Mucosa of rectum (tissue), 2 donors: ENCODE data around the gene SHANK1.

ENCODE experiments used
- H3K27ac ChIP-seq, 2 donors: one replicate each; pipeline ENCODE4 v1.7.0; 2013; ENCODE audit warnings: inconsistent platforms in 2 of 2, low read depth in 2 of 2, low read length in 2 of 2
- H3K27me3 ChIP-seq, 2 donors: one replicate each; pipeline ENCODE4 v1.7.0; 2013; ENCODE audit warnings: low read length in 2 of 2; ENCODE audit not compliant: control insufficient read depth in 2 of 2, insufficient read depth in 2 of 2
- H3K36me3 ChIP-seq, 2 donors: one replicate each; pipeline ENCODE4 v1.7.0; 2013; ENCODE audit warnings: low read length in 2 of 2; ENCODE audit not compliant: control insufficient read depth in 2 of 2, insufficient read depth in 2 of 2
- H3K4me1 ChIP-seq, 2 donors: one replicate each; pipeline ENCODE4 v1.7.0; 2013; ENCODE audit warnings: low read length in 2 of 2, mild to moderate bottlenecking in 1 of 2; ENCODE audit not compliant: control insufficient read depth in 2 of 2, insufficient read depth in 2 of 2
- H3K4me3 ChIP-seq, 2 donors: one replicate each; pipeline ENCODE4 v1.7.0; 2013; ENCODE audit warnings: low read length in 2 of 2
- H3K9ac ChIP-seq, 2 donors: one replicate each; pipeline ENCODE4 v1.7.0; 2013; ENCODE audit warnings: low read length in 2 of 2, low read depth in 1 of 2, mild to moderate bottlenecking in 1 of 2
- H3K9me3 ChIP-seq, 2 donors: one replicate each; pipeline ENCODE4 v1.7.0; 2013; ENCODE audit warnings: low read length in 2 of 2; ENCODE audit not compliant: control insufficient read depth in 2 of 2
- donor health status: healthy.
- donor health status: Normal muscosa, but diverticular disease.

SHANK1 gene

GRCh38 chr19:50638600-50638999 lies 81.0 kb downstream of the SHANK1 start:
- H3K9ac ChIP-seq = no peak overlapping the region

GRCh38 chr19:50636317-50637085 lies 83.1 kb downstream of the SHANK1 start:
- Histone ChIP-seq H3K9ac (no peak overlapping the region), H3K27me3 (peaks cover 15 to 24% of the 10 kb centered on the region in 2 donors), H3K4me3 (no peak overlapping the region), H3K27ac (no peak overlapping the region), H3K36me3 (no peaks in the 10 kb centered on the region), H3K9me3 (peaks cover 9 to 11% of the 10 kb centered on the region in 2 donors), H3K4me1 (no peaks in the 10 kb centered on the region)

More at GRCh38 chr19:50638600-50638999, 81.0 kb downstream of the SHANK1 start:
- Histone ChIP-seq H3K36me3 (no peaks in the 10 kb centered on the region), H3K27me3 (peaks cover 15 to 24% of the 10 kb centered on the region in 2 donors), H3K27ac (no peak overlapping the region), H3K9me3 (peaks cover 6 to 8% of the 10 kb centered on the region in 2 donors), H3K4me3 (no peak overlapping the region), H3K4me1 (no peaks in the 10 kb centered on the region)

GRCh38 chr19:50633973-50634372 lies 85.6 kb downstream of the SHANK1 start:
- Histone ChIP-seq H3K36me3 (no peaks in the 10 kb centered on the region), H3K27ac (no peak overlapping the region), H3K27me3 (peaks cover 13 to 18% of the 10 kb centered on the region in 2 donors), H3K9ac (no peak overlapping the region), H3K4me3 (no peak overlapping the region), H3K9me3 (peaks cover 9 to 11% of the 10 kb centered on the region in 2 donors), H3K4me1 (no peaks in the 10 kb centered on the region)

- H3K27me3 ChIP-seq = peaks cover 7 to 12% of the 10 kb centered on the region in 2 donors
- H3K4me3 ChIP-seq = no peak overlapping the region
- no peaks in the 10 kb centered on the region for H3K36me3 ChIP-seq
- H3K4me1 ChIP-seq = no peaks in the 10 kb centered on the region
- H3K9ac ChIP-seq = no peak overlapping the region
- peaks cover 9 to 11% of the 10 kb centered on the region in 2 donors for H3K9me3 ChIP-seq
- H3K27ac ChIP-seq = no peak overlapping the region
Observed at GRCh38 chr19:50633359-50633758, 86.2 kb downstream of the SHANK1 start.

- Histone ChIP-seq H3K27ac (no peak overlapping the region), H3K36me3 (no peaks in the 10 kb centered on the region), H3K9me3 (peaks cover 9 to 11% of the 10 kb centered on the region in 2 donors), H3K9ac (no peak overlapping the region), H3K4me1 (no peaks in the 10 kb centered on the region), H3K27me3 (peaks cover 3 to 4% of the 10 kb centered on the region in 2 donors), H3K4me3 (no peak overlapping the region)
Observed at GRCh38 chr19:50632151-50632835, 87.3 kb downstream of the SHANK1 start.

DNA sequence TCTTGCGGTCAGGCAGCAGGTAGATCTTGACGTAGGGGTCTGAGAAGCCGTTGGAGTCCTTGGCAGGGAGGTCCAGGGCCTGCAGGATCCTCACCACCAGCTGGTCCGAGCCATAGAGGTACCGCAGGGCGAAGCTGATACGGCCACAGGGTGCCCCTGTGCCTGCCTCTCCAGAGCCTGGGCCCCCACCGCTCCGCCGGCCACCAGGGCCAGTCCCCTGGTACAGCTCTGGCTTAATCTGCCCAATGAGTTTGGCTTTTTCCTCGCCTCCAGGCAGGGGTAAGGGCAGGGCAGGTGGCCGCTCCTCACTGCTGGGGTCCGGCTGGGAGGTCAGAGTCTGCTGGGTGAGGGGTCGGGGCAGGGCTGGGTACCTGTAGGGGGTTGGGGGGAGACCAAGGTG lies 89.8 kb downstream of the SHANK1 start:
- Histone ChIP-seq H3K27me3 (no peaks in the 10 kb centered on the region), H3K9ac (no peak overlapping the region), H3K4me3 (no peak overlapping the region), H3K36me3 (no peaks in the 10 kb centered on the region), H3K27ac (no peak overlapping the region), H3K9me3 (peaks cover 9 to 11% of the 10 kb centered on the region in 2 donors), H3K4me1 (no peaks in the 10 kb centered on the region)

DNA sequence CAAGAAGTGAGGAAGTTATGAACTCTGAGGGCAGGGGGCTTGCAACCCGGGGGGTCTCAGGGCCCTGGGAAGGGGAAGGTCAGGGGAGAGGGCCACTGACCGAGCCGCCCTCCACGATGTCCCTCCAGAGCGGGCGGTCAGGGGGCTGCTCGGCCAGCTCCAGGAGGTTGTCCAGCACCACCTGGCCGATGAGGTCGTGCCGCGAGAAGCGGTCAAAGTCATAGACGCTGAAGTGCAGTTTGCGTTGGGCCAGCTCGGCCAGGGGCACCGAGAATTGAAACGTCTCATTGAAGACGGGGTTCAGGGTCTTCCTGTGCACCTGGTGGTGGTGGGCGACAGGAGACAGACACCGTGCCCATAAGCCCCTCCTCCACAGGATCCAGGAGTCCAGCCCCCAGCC lies 90.4 kb downstream of the SHANK1 start:
- Histone ChIP-seq H3K36me3 (no peaks in the 10 kb centered on the region), H3K9me3 (peaks cover 8 to 9% of the 10 kb centered on the region in 2 donors), H3K27ac (no peak overlapping the region), H3K4me3 (no peak overlapping the region), H3K27me3 (no peaks in the 10 kb centered on the region), H3K9ac (no peak overlapping the region), H3K4me1 (no peaks in the 10 kb centered on the region)

- Histone ChIP-seq H3K36me3 (no peaks in the 10 kb centered on the region), H3K27ac (no peak overlapping the region), H3K9me3 (peaks cover 2 to 3% of the 10 kb centered on the region in 2 donors), H3K4me3 (no peak overlapping the region), H3K4me1 (no peaks in the 10 kb centered on the region), H3K9ac (no peak overlapping the region), H3K27me3 (no peaks in the 10 kb centered on the region)
Observed at GRCh38 chr19:50628551-50628950, 91.1 kb downstream of the SHANK1 start.

GRCh38 chr19:50628146-50628545 lies 91.5 kb downstream of the SHANK1 start:
- Histone ChIP-seq H3K4me3 (no peak overlapping the region), H3K36me3 (no peaks in the 10 kb centered on the region), H3K4me1 (no peaks in the 10 kb centered on the region), H3K9me3 (no peaks in the 10 kb centered on the region), H3K27me3 (no peaks in the 10 kb centered on the region), H3K9ac (no peak overlapping the region), H3K27ac (no peak overlapping the region)

DNA sequence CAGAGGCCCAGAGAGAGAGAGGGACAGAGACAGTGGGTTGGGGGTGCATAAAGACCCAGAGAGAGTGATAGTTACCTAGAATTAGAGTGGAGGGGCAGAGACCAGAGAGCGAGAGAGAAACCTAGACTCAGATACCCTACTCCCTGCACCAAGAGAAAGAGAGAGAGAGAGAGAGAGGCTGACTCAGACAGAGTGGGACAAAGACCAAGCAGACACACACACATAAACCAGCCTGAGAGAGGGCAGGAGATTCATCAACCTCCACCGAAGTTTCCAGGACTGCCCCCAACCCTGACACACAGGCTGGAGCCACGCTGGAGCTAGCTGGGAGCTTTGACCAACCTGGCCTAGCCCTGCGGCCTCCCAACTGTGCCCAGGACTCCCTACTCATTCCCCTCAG lies 92.8 kb downstream of the SHANK1 start:
- no peak overlapping the region for H3K9ac ChIP-seq
- H3K4me3 ChIP-seq = no peak overlapping the region
- H3K27ac ChIP-seq = no peak overlapping the region
- no peaks in the 10 kb centered on the region for H3K27me3 ChIP-seq
- no peaks in the 10 kb centered on the region for H3K36me3 ChIP-seq
- H3K9me3 ChIP-seq = no peaks in the 10 kb centered on the region
- no peaks in the 10 kb centered on the region for H3K4me1 ChIP-seq
